Keratinocyte (primary cell): ENCODE data around the gene SCN4A.

Experiments used
- EZH2 ChIP-seq: IDR thresholded peaks from one replicate; pipeline ENCODE4 v1.6.1; 2012; ENCODE audit warnings: inconsistent platforms, mild to moderate bottlenecking, low read length, moderate library complexity
- TF ChIP-seq, protein P1 (sequence below), 3 experiments: IDR thresholded peaks in 1 of 3; conservative IDR thresholded peaks in 1 of 3; optimal IDR thresholded peaks in 1 of 3; 2 replicates in 2 of 3; 3 replicates in 1 of 3; pipeline versions ENCODE3 to v1.5.1; 2011; ENCODE audit warnings: low read length in 3 of 3, mild to moderate bottlenecking in 3 of 3, moderate library complexity in 2 of 3, control low read depth in 1 of 3, inconsistent platforms in 1 of 3; ENCODE audit not compliant: insufficient read depth in 2 of 3; ENCODE audit errors: extremely low read depth in 1 of 3

DNA sequence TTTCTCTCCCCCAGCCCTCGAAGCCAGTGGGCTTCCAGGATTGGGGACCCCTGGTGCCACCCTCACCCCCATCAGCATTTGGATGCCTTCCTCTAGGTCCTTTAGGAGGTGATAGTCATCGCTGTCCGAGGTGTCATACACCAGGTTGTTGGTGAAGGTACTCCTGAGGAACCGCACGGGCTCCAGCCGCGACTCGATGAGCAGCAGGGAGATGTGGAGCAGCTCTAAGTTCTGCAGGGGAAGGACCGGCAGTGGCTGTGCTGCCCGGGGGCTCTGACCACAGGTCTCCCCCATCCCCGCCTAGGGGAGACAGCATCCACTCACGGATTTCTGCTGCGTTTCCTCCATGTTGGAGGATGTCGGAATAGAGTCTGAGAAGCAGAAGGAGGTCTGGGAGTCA, 62.6 kb downstream of the SCN4A start:
- TF ChIP-seq EZH2, result no peak
- TF ChIP-seq, protein P1, sequence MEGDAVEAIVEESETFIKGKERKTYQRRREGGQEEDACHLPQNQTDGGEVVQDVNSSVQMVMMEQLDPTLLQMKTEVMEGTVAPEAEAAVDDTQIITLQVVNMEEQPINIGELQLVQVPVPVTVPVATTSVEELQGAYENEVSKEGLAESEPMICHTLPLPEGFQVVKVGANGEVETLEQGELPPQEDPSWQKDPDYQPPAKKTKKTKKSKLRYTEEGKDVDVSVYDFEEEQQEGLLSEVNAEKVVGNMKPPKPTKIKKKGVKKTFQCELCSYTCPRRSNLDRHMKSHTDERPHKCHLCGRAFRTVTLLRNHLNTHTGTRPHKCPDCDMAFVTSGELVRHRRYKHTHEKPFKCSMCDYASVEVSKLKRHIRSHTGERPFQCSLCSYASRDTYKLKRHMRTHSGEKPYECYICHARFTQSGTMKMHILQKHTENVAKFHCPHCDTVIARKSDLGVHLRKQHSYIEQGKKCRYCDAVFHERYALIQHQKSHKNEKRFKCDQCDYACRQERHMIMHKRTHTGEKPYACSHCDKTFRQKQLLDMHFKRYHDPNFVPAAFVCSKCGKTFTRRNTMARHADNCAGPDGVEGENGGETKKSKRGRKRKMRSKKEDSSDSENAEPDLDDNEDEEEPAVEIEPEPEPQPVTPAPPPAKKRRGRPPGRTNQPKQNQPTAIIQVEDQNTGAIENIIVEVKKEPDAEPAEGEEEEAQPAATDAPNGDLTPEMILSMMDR (optimal IDR thresholded peaks at IDR 0.05 in 1 of 3, IDR thresholded peaks at IDR 0.05 in 1 of 3, conservative IDR thresholded peaks at IDR 0.05 in 1 of 3; ENCODE audit: extremely low read depth in 1 of 3, insufficient read depth in 2 of 3, low read length in 3 of 3), result no peak
